ENCODE results near the gene GALNT5.

DNA sequence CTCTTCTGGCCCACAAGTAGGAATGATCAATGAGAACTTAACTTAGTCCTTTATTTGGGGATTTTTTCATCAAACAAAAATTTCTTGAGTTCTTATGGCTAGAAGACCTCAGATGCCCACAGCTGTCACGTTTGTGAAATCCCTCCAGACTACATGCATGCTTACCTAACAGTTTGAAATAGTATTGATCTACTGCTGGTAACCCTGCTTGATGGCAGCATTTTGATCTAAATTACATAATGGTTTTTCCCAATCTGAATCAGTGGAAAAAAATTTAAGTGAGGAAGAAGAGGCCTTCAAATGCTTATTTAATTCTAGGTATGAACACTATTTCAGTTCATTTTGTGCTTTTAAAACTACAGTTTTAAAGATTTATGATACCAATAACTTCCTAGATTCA is 54.2 kb downstream of the GALNT5 start:
- TF ChIP-seq, protein P1, sequence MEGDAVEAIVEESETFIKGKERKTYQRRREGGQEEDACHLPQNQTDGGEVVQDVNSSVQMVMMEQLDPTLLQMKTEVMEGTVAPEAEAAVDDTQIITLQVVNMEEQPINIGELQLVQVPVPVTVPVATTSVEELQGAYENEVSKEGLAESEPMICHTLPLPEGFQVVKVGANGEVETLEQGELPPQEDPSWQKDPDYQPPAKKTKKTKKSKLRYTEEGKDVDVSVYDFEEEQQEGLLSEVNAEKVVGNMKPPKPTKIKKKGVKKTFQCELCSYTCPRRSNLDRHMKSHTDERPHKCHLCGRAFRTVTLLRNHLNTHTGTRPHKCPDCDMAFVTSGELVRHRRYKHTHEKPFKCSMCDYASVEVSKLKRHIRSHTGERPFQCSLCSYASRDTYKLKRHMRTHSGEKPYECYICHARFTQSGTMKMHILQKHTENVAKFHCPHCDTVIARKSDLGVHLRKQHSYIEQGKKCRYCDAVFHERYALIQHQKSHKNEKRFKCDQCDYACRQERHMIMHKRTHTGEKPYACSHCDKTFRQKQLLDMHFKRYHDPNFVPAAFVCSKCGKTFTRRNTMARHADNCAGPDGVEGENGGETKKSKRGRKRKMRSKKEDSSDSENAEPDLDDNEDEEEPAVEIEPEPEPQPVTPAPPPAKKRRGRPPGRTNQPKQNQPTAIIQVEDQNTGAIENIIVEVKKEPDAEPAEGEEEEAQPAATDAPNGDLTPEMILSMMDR (IDR thresholded peaks at IDR 0.05) = no peak
- TF ChIP-seq ZFX (IDR thresholded peaks at IDR 0.05; ENCODE audit: borderline replicate concordance) = no peak

Measured in 22Rv1 (cell line).